GM12878 (cell line): ENCODE data around the gene ATP13A2. TPM values are rescaled to one million over a fixed set of nuclear protein-coding genes. Genes with fewer than 3 reads are reported as not detected.

ENCODE experiments used
- ATAC-seq: fragments of 200-7000 bp; cut with Tn5 transposase; 3 replicates; pipeline ENCODE4 v1.9.1; 2020; ENCODE audit warnings: mild to moderate bottlenecking, moderate library complexity
- BruUV-seq: library from RNA; stranded (reverse); fragments of 400-500 nt; replicated peaks from 2 replicates; lab custom pipeline; 2021; lab: Mats Ljungman, UMichigan
- CTCF ChIA-PET: fragments of 300-600 bp; sonication (Branson Sonifier 250); formaldehyde crosslinking; extraction: SDS; loops from one replicate; lab custom pipeline; 2021; ENCODE audit warnings: inconsistent platforms; lab: Yijun Ruan, JAX
- POLR2A ChIA-PET: fragments of 350-600 bp; formaldehyde crosslinking; extraction: SDS; loops from one replicate; lab custom pipeline; 2021; ENCODE audit warnings: inconsistent platforms; lab: Charles Lee
- RAD21 ChIA-PET: fragments of 300-600 bp; sonication (Branson Sonifier 250); formaldehyde crosslinking; loops from one replicate; lab custom pipeline; 2023; ENCODE audit warnings: antibody characterized with exemption; ENCODE audit not compliant: unreplicated experiment; lab: Charles Lee
- SMC1A ChIA-PET: fragments of 300-600 bp; sonication (Branson Sonifier 250); formaldehyde crosslinking; loops from one replicate; lab custom pipeline; 2023; ENCODE audit not compliant: unreplicated experiment, uncharacterized antibody; lab: Charles Lee
- DNase-seq: peaks from one replicate; pipeline ENCODE4 v3.0.0-alpha.2; 2011; ENCODE audit warnings: low read depth, low spot score
- FAIRE-seq: peaks from 3 replicates; lab custom pipeline; 2011; peaks lifted over from hg19 to GRCh38; lab: Jason Lieb, UNC
- H2AFZ ChIP-seq: 2 replicates; pipeline ENCODE4 v1.6.0; 2011; ENCODE audit warnings: low read depth, low read length, control low read depth; ENCODE audit not compliant: control insufficient read depth
- H3K27ac ChIP-seq: 2 replicates; pipeline ENCODE4 v1.5.1; 2011; ENCODE audit warnings: control low read depth; ENCODE audit not compliant: control insufficient read depth, insufficient read depth
- H3K27me3 ChIP-seq, 2 experiments: replicated peaks in 1 of 2; 2 replicates each; pipeline versions ENCODE4 v1.6.0 to v1.6.1; 2011; ENCODE audit warnings: low read length in 1 of 2; ENCODE audit not compliant: control insufficient read depth in 2 of 2, insufficient read depth in 2 of 2
- H3K36me3 ChIP-seq, 2 experiments: 2 replicates each; pipeline ENCODE4 v1.5.1; 2011; ENCODE audit warnings: low read length in 1 of 2; ENCODE audit not compliant: control insufficient read depth in 2 of 2, insufficient read depth in 2 of 2
- H3K4me1 ChIP-seq: 2 replicates; pipeline ENCODE4 v1.6.1; 2011; ENCODE audit warnings: mild to moderate bottlenecking, low read length, moderate library complexity, mixed read lengths; ENCODE audit not compliant: control insufficient read depth, insufficient read depth
- H3K4me2 ChIP-seq: 2 replicates; pipeline ENCODE4 v1.6.0; 2011; ENCODE audit warnings: control low read depth; ENCODE audit not compliant: control insufficient read depth, insufficient read depth
- H3K4me3 ChIP-seq: fragments of 200-600 bp; sonication (generic); 2 replicates; pipeline ENCODE4 v1.5.1; 2016
- H3K79me2 ChIP-seq: 2 replicates; pipeline ENCODE4 v1.6.0; 2011; ENCODE audit warnings: low read length; ENCODE audit not compliant: control insufficient read depth, insufficient read depth
- H3K9ac ChIP-seq: 2 replicates; pipeline ENCODE4 v1.8.0; 2011; ENCODE audit warnings: low read length, control low read depth, mixed read lengths; ENCODE audit not compliant: control insufficient read depth, insufficient read depth
- H3K9me3 ChIP-seq: replicated peaks from 3 replicates; pipeline ENCODE4 v1.5.1; 2011; ENCODE audit warnings: mild to moderate bottlenecking, low read length; ENCODE audit not compliant: control insufficient read depth, insufficient read depth
- H4K20me1 ChIP-seq: 2 replicates; pipeline ENCODE4 v1.6.0; 2011; ENCODE audit not compliant: control insufficient read depth, insufficient read depth
- CEBPB ChIP-seq, 2 experiments: fragments of 150-350 bp in 1 of 2; IDR thresholded peaks; 2 replicates each; pipeline ENCODE4 v1.6.1; 2012 to 2014; ENCODE audit warnings: low read depth in 2 of 2, low read length in 2 of 2, borderline replicate concordance in 1 of 2, inconsistent platforms in 1 of 2
- CREM ChIP-seq: IDR thresholded peaks from 2 replicates; pipeline ENCODE4 v1.6.1; 2014; ENCODE audit warnings: antibody characterized with exemption, low read depth
- ELK1 ChIP-seq: IDR thresholded peaks from 2 replicates; pipeline ENCODE4 v1.6.1; 2012; ENCODE audit warnings: low read depth, low read length, improper control_type of control experiment
- EP300 ChIP-seq, 2 experiments: fragments of 150-350 bp in 1 of 2; IDR thresholded peaks; 2 replicates each; pipeline ENCODE4 v1.6.1; 2011 to 2012; ENCODE audit warnings: low read depth in 2 of 2, low read length in 2 of 2, borderline replicate concordance in 1 of 2, improper control_type of control experiment in 1 of 2, inconsistent platforms in 1 of 2; ENCODE audit not compliant: control insufficient read depth in 1 of 2
- EZH2 ChIP-seq: IDR thresholded peaks from 2 replicates; pipeline ENCODE4 v1.6.1; 2012; ENCODE audit warnings: low read depth, mild to moderate bottlenecking, control low read depth, inconsistent platforms, low read length, borderline replicate concordance; ENCODE audit not compliant: control insufficient read depth
- HCFC1 ChIP-seq: fragments of 150-350 bp; IDR thresholded peaks from 2 replicates; pipeline ENCODE4 v1.6.1; 2014; ENCODE audit warnings: low read length
- MTA3 ChIP-seq: IDR thresholded peaks from 2 replicates; pipeline ENCODE4 v1.6.1; 2012; ENCODE audit warnings: low read length, inconsistent platforms, borderline replicate concordance
- MXI1 ChIP-seq: fragments of 150-350 bp; IDR thresholded peaks from 2 replicates; pipeline ENCODE4 v1.6.1; 2011; ENCODE audit warnings: low read depth, mild to moderate bottlenecking, inconsistent platforms, low read length, improper control_type of control experiment
- NR2F1 ChIP-seq: fragments of 450-650 bp; conservative IDR thresholded peaks from 2 replicates; pipeline ENCODE4 v1.6.1; 2017; ENCODE audit warnings: mild to moderate bottlenecking
- PKNOX1 ChIP-seq: fragments of 450-650 bp; IDR thresholded peaks from 2 replicates; pipeline ENCODE4 v1.6.1; 2016; ENCODE audit warnings: mild to moderate bottlenecking
- RAD51 ChIP-seq: fragments of 450-650 bp; IDR thresholded peaks from 2 replicates; pipeline ENCODE4 v1.6.1; 2016; ENCODE audit warnings: moderate library complexity, mild to moderate bottlenecking, inconsistent platforms
- RELA ChIP-seq: fragments of 450-650 bp; IDR thresholded peaks from 2 replicates; pipeline ENCODE4 v1.8.0; 2014; ENCODE audit warnings: borderline replicate concordance; ENCODE audit not compliant: partially characterized antibody
- SRF ChIP-seq, 2 experiments: IDR thresholded peaks; 2 replicates each; pipeline ENCODE4 v1.6.1; 2011; ENCODE audit warnings: low read depth in 2 of 2, low read length in 2 of 2, mild to moderate bottlenecking in 1 of 2, moderate library complexity in 1 of 2
- STAT3 ChIP-seq: IDR thresholded peaks from 2 replicates; pipeline ENCODE4 v1.6.1; 2011; ENCODE audit warnings: low read depth, low read length, improper control_type of control experiment
- TAF1 ChIP-seq: IDR thresholded peaks from 2 replicates; pipeline ENCODE4 v1.6.1; 2011; ENCODE audit warnings: mild to moderate bottlenecking, low read depth, low read length, borderline replicate concordance
- TCF7 ChIP-seq: IDR thresholded peaks from 2 replicates; pipeline ENCODE4 v1.6.1; 2014; ENCODE audit warnings: antibody characterized with exemption, borderline replicate concordance
- ZBTB33 ChIP-seq: fragments of 450-650 bp; IDR thresholded peaks from 2 replicates; pipeline ENCODE4 v1.6.1; 2017; ENCODE audit warnings: mild to moderate bottlenecking
- ZNF217 ChIP-seq: fragments of 450-650 bp; IDR thresholded peaks from 2 replicates; pipeline ENCODE4 v1.6.1; 2017; ENCODE audit warnings: antibody characterized with exemption, mild to moderate bottlenecking
- ZNF622 ChIP-seq: fragments of 450-650 bp; IDR thresholded peaks from 2 replicates; pipeline ENCODE4 v1.6.1; 2017; ENCODE audit warnings: mild to moderate bottlenecking, inconsistent platforms
- ZSCAN29 ChIP-seq: fragments of 450-650 bp; IDR thresholded peaks from 2 replicates; pipeline ENCODE4 v1.6.1; 2017; ENCODE audit warnings: mild to moderate bottlenecking, moderate library complexity
- WGBS: methylation state at CpG from one replicate; pipeline ENCODE4 v1.1.6; 2016; ENCODE audit warnings: low lambda C conversion rate; ENCODE audit not compliant: insufficient replicate concordance, insufficient coverage; ENCODE audit errors: missing lambda C conversion rate; 5-methylcytosine and 5-hydroxymethylcytosine counted together
- in situ Hi-C: fragments of 300-500 bp; cut with MboI; formaldehyde crosslinking; loops from 9 replicates; pipeline ENCODE4 v1.14.3; 2018; ENCODE audit warnings: mixed read lengths
- intact Hi-C: fragments of 100-400 bp; cut with micrococcal nuclease; formaldehyde crosslinking; loops from one replicate; pipeline ENCODE4 v1.14.2; 2022; ENCODE audit not compliant: unreplicated experiment
- polyA plus RNA-seq, 11 experiments: library from polyadenylated mRNA; depleted of rRNA in 4 of 11; unstranded in 6 of 11; stranded (reverse) in 5 of 11; fragments of >200 nt; fragmentation: Nextera tagmentation in 4 of 11; fragmentation: Illumina TruSeq in 1 of 11; extraction: Ambion mirVana in 4 of 11; extraction: Trizol in 1 of 11; gene quantifications; 1 replicate in 1 of 11; 2 replicates in 10 of 11; pipeline versions ENCODE4 v1.2.1 to v1.2.3, GENCODE V29; 2011 to 2016; ENCODE audit warnings: inconsistent platforms in 2 of 11, missing spikeins in 2 of 11, low read depth in 1 of 11
- total RNA-seq, 4 experiments: library from RNA; depleted of rRNA in 3 of 4; stranded (reverse); fragments of >200 nt in 3 of 4; fragmentation: Illumina TruSeq in 1 of 4; extraction: Trizol in 1 of 4; gene quantifications; 2 replicates each; pipeline versions ENCODE4 v1.2.1 to v1.2.3, GENCODE V29; 2013 to 2021

Gene ATP13A2
- total and polyA plus RNA-seq, 10 of the 15 experiments (the other 5 are each of a cell fraction or from before 2014, with no cell fraction given), result 0.24 to 30.5 (median 8.0) TPM

- under 1% methylated on average over 42 of the region's 44 CpGs for WGBS
- ATAC-seq, result peak; percentile 100
- CTCF ChIA-PET, result interaction anchor here (10.7 kb wide), 1 partner anchor 68 kb away, joined by 171 read pairs; the partner anchor contains the start of gene PADI2
- peak within 1 kb of the TSS; percentile 80 for H3K27ac ChIP-seq
- peak within 1 kb of the TSS; percentile 93 for H2AFZ ChIP-seq
- H3K4me3 ChIP-seq, result peak within 1 kb of the TSS; percentile 96
- peaks cover 0 to 2% of the 10 kb centered on the region in 2 experiments; a peak in 1 of 4 replicates for H3K36me3 ChIP-seq
- TSS peak; percentile 65 for BruUV-seq
- H3K9me3 ChIP-seq, result no peaks in the 10 kb centered on the region
- no peaks in the 10 kb centered on the region for H3K27me3 ChIP-seq
- peak; percentile 95 for FAIRE-seq
- in situ Hi-C loops (no loop called here), intact Hi-C loops (loop anchor here (10.0 kb wide), 1 partner anchor 221 kb away; no protein-coding TSS in a partner anchor)
- H3K79me2 ChIP-seq, result peaks cover 28% of the 10 kb centered on the region
- no peaks in the 10 kb centered on the region; the same call in 1 of the 2 replicates for H3K4me1 ChIP-seq
- H3K4me2 ChIP-seq, result peak within 1 kb of the TSS; percentile 72
- DNase-seq, result peak; percentile 96
- SMC1A ChIA-PET, result interaction anchor here (0.7 kb wide), 1 partner anchor 436 kb away, joined by 3 read pairs; no protein-coding TSS in a partner anchor
- peak within 1 kb of the TSS; percentile 92 for H3K9ac ChIP-seq
- no peaks in the 10 kb centered on the region for H4K20me1 ChIP-seq
- RAD21 ChIA-PET, result interaction anchor here (3.1 kb wide), 1 partner anchor 71 kb away, joined by 7 read pairs; no protein-coding TSS in a partner anchor
- POLR2A ChIA-PET, result interaction anchor here (0.6 to 0.7 kb wide), 2 partner anchors 60 to 376 kb away, joined by 3 to 5 read pairs; no protein-coding TSS in a partner anchor
- no peak for TF ChIP-seq ZSCAN29
- peak; percentile 54; the same call in 1 of the 2 replicates for TF ChIP-seq RAD51
- TF ChIP-seq CEBPB (IDR thresholded peaks at IDR 0.05; ENCODE audit: borderline replicate concordance in 1 of 2, low read depth in 2 of 2, low read length in 2 of 2), result no peak
- TF ChIP-seq ZNF217, result no peak
- TF ChIP-seq TAF1, result peak; percentile 86
- TF ChIP-seq NR2F1, result peak; percentile 97
- peak; percentile 76; the same call in 1 of the 2 replicates for TF ChIP-seq ELK1
- peak; percentile 67 for TF ChIP-seq HCFC1
- TF ChIP-seq ZBTB33, result no peak
- TF ChIP-seq MXI1, result peak; percentile 88
- TF ChIP-seq RELA, result no peak
- 0 out of 4 replicates have a peak, but pooled peaks of 1 of the 2 experiments have one; percentile 34 for TF ChIP-seq SRF (IDR thresholded peaks at IDR 0.05; ENCODE audit: low read depth in 2 of 2, low read length in 2 of 2)
- no peak for TF ChIP-seq EZH2
- TF ChIP-seq ZNF622, result no peak
- no peak for TF ChIP-seq TCF7
- TF ChIP-seq PKNOX1, result peak; percentile 76
- no peak for TF ChIP-seq MTA3
- no peak for TF ChIP-seq EP300 (IDR thresholded peaks at IDR 0.05; ENCODE audit: borderline replicate concordance in 1 of 2, control insufficient read depth in 1 of 2, low read depth in 2 of 2, low read length in 2 of 2)
- TF ChIP-seq CREM, result peak; percentile 87
- no peak for TF ChIP-seq STAT3
These were observed 42.1 kb upstream of the ATP13A2 start, which contains the start of gene SDHB for GRCh38 chr1:17053685-17054410. SDHB (minus strand) TSS chr1:17054032; CDS start chr1:17054019, 13 bp downstream.
